Stomach (tissue), 4 donors: ENCODE measurements around the gene ZNF106.

Experiments
- EP300 ChIP-seq: sonication (generic); formaldehyde crosslinking; IDR thresholded peaks from one replicate; pipeline ENCODE4 v1.6.1; 2017; ENCODE audit warnings: antibody characterized with exemption
- POLR2A ChIP-seq, 4 donors: fragments of 450-650 bp; IDR thresholded peaks; one replicate each; pipeline ENCODE4 v1.6.1; 2016; ENCODE audit warnings: antibody characterized with exemption in 4 of 4, control low read depth in 2 of 4, mild to moderate bottlenecking in 1 of 4, moderate library complexity in 1 of 4
- POLR2AphosphoS5 ChIP-seq, 3 donors: sonication (generic); formaldehyde crosslinking; IDR thresholded peaks; one replicate each; pipeline ENCODE4 v1.6.1; 2016; ENCODE audit warnings: antibody characterized with exemption in 3 of 3
- TF ChIP-seq, protein P1 (sequence below), 7 experiments: fragments of 450-650 bp in 4 of 7; fragments of 200-600 bp in 3 of 7; sonication (generic) in 3 of 7; IDR thresholded peaks; one replicate each; pipeline ENCODE4 v1.5.1; 2016 to 2019; ENCODE audit warnings: antibody characterized with exemption in 7 of 7, control low read depth in 2 of 7, mild to moderate bottlenecking in 1 of 7

DNA sequence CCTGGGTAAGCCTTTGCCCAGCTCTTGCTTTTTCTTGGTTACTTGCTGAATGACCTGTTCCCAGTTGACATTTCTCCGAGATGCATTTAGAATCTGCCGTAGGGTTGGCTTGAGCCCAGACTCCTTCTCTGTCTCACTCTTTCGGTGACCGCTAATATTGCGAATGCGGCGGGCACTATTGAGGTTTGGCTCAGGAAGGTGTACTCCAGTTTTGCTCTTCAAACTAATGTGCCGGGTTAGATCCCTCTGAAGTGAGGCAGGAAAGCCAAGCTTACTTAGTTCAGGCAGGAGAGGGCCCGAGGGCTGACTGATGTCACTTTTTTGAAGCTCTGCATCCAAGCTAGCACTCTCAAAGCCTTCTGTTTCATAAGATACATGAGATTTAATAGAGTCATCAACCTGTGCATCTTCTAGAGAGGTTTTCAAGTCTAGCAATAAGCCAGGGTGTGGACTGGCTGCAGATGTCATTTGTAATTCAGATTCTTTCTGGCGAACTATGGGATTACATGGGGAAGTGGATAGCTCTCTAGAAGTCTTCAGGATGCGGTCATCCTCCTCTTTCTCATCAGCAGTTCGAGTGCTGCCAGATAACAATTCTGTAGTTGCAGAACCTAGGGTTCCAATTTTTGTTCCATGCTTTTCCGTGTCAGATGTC, 41.0 kb downstream of the ZNF106 start:
- no peak for TF ChIP-seq POLR2A (IDR thresholded peaks at IDR 0.05)
- TF ChIP-seq, protein P1, sequence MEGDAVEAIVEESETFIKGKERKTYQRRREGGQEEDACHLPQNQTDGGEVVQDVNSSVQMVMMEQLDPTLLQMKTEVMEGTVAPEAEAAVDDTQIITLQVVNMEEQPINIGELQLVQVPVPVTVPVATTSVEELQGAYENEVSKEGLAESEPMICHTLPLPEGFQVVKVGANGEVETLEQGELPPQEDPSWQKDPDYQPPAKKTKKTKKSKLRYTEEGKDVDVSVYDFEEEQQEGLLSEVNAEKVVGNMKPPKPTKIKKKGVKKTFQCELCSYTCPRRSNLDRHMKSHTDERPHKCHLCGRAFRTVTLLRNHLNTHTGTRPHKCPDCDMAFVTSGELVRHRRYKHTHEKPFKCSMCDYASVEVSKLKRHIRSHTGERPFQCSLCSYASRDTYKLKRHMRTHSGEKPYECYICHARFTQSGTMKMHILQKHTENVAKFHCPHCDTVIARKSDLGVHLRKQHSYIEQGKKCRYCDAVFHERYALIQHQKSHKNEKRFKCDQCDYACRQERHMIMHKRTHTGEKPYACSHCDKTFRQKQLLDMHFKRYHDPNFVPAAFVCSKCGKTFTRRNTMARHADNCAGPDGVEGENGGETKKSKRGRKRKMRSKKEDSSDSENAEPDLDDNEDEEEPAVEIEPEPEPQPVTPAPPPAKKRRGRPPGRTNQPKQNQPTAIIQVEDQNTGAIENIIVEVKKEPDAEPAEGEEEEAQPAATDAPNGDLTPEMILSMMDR (IDR thresholded peaks at IDR 0.05) = no peak
- TF ChIP-seq POLR2AphosphoS5 (IDR thresholded peaks at IDR 0.05) = no peak
- no peak for TF ChIP-seq EP300
